HepG2 (cell line): Measurements from ENCODE around the gene ANKRD44. TPM values are rescaled to one million over a fixed set of nuclear protein-coding genes. Genes with fewer than 3 reads are reported as not detected.

Experiments
- ATAC-seq: fragments of 200-7000 bp; cut with Tn5 transposase; 3 replicates; pipeline ENCODE4 v1.9.1; 2020; ENCODE audit warnings: mild to moderate bottlenecking, moderate library complexity
- BruUV-seq: library from RNA; stranded (reverse); fragments of 400-500 nt; replicated peaks from 2 replicates; lab custom pipeline; 2021; lab: Mats Ljungman, UMichigan
- CTCF ChIA-PET: fragments of 300-600 bp; formaldehyde crosslinking; extraction: SDS; loops from one replicate; lab custom pipeline; 2021; ENCODE audit warnings: low total read pairs, inconsistent platforms, low intra/inter-chr PET ratio; lab: Yijun Ruan, JAX
- POLR2A ChIA-PET: fragments of 350-600 bp; sonication (Branson Sonifier 250); formaldehyde crosslinking; loops from one replicate; lab custom pipeline; 2020; ENCODE audit warnings: antibody characterized with exemption, inconsistent platforms; lab: Yijun Ruan, JAX
- DNase-seq: peaks from one replicate; pipeline ENCODE4 v3.0.0-alpha.2; 2015; ENCODE audit warnings: low spot score
- FAIRE-seq: peaks from 3 replicates; lab custom pipeline; 2011; peaks lifted over from hg19 to GRCh38; lab: Jason Lieb, UNC
- H2AFZ ChIP-seq: one replicate; pipeline ENCODE4 v1.6.1; 2011; ENCODE audit warnings: low read length, inconsistent platforms
- H3K27ac ChIP-seq: fragments of 300-600 bp; 3 replicates; pipeline ENCODE4 v1.8.0; 2011; ENCODE audit warnings: mixed run types, mild to moderate bottlenecking, mixed read lengths, low read length, inconsistent platforms; ENCODE audit not compliant: insufficient read depth; ENCODE audit errors: extremely low read length
- H3K27me3 ChIP-seq, 2 experiments: fragments of 200-600 bp in 1 of 2; 2 replicates in 1 of 2; 3 replicates in 1 of 2; pipeline versions ENCODE4 v1.6.0 to v1.8.0; 2011; ENCODE audit warnings: low read length in 2 of 2, mild to moderate bottlenecking in 2 of 2, moderate library complexity in 2 of 2, inconsistent platforms in 1 of 2; ENCODE audit not compliant: insufficient read depth in 2 of 2, control insufficient read depth in 1 of 2
- H3K36me3 ChIP-seq, 2 experiments: fragments of 200-600 bp in 1 of 2; replicated peaks in 1 of 2; 2 replicates in 1 of 2; 3 replicates in 1 of 2; pipeline versions ENCODE4 v1.5.1 to v1.8.0; 2011; ENCODE audit warnings: low read length in 2 of 2, inconsistent platforms in 1 of 2; ENCODE audit not compliant: insufficient read depth in 2 of 2, control insufficient read depth in 1 of 2
- H3K4me1 ChIP-seq: 2 replicates; pipeline ENCODE4 v1.5.1; 2012; ENCODE audit warnings: low read length, inconsistent platforms; ENCODE audit not compliant: insufficient read depth
- H3K4me2 ChIP-seq: 2 replicates; pipeline ENCODE4 v1.6.0; 2011; ENCODE audit warnings: low read depth, low read length, inconsistent platforms
- H3K4me3 ChIP-seq, 3 experiments: fragments of 200-600 bp in 1 of 3; sonication (generic), shearing (Covaris generic) in 1 of 3; replicated peaks in 1 of 3; 2 replicates each; pipeline ENCODE4 v1.5.1; 2011 to 2016; ENCODE audit warnings: low read length in 3 of 3, inconsistent platforms in 2 of 3, low read depth in 2 of 3, mild to moderate bottlenecking in 2 of 3, control low read depth in 1 of 3, mixed read lengths in 1 of 3; ENCODE audit not compliant: insufficient read depth in 1 of 3
- H3K79me2 ChIP-seq: one replicate; pipeline ENCODE4 v1.6.1; 2011; ENCODE audit warnings: low read length, inconsistent platforms; ENCODE audit not compliant: insufficient read depth
- H3K9ac ChIP-seq: 2 replicates; pipeline ENCODE4 v1.6.0; 2011; ENCODE audit warnings: mild to moderate bottlenecking, low read depth, low read length, inconsistent platforms; ENCODE audit not compliant: insufficient read depth
- H3K9me3 ChIP-seq: 2 replicates; pipeline ENCODE4 v1.5.1; 2012; ENCODE audit warnings: mild to moderate bottlenecking, low read length
- H4K20me1 ChIP-seq: 2 replicates; pipeline ENCODE4 v1.6.0; 2011; ENCODE audit warnings: inconsistent platforms, mild to moderate bottlenecking, low read length, moderate library complexity; ENCODE audit not compliant: insufficient read depth
- ATF2 ChIP-seq: sonication (generic); formaldehyde crosslinking; IDR thresholded peaks from 2 replicates; pipeline ENCODE4 v1.4.0; 2020; ENCODE audit warnings: missing genetic modification reagents
- CSRNP2 ChIP-seq: sonication (generic); formaldehyde crosslinking; conservative IDR thresholded peaks from 2 replicates; pipeline ENCODE4 v1.8.0; 2022; ENCODE audit warnings: low read depth, missing genetic modification reagents
- DRAP1 ChIP-seq: IDR thresholded peaks from 2 replicates; pipeline ENCODE4 v1.6.1; 2016; ENCODE audit warnings: missing genetic modification reagents, missing compliant biosample characterization
- E2F5 ChIP-seq: sonication (generic); formaldehyde crosslinking; conservative IDR thresholded peaks from 2 replicates; pipeline ENCODE4 v1.4.0; 2020; ENCODE audit warnings: missing genetic modification reagents
- EP300 ChIP-seq, 3 experiments: sonication (generic) in 1 of 3; formaldehyde crosslinking in 1 of 3; IDR thresholded peaks; 2 replicates each; pipeline versions ENCODE4 v1.5.1 to v1.6.1; 2011 to 2020; ENCODE audit warnings: low read depth in 2 of 3, low read length in 2 of 3, borderline replicate concordance in 1 of 3, improper control_type of control experiment in 1 of 3, mild to moderate bottlenecking in 1 of 3, missing genetic modification reagents in 1 of 3, moderate library complexity in 1 of 3
- FOXM1 ChIP-seq: sonication (generic); formaldehyde crosslinking; IDR thresholded peaks from 2 replicates; pipeline ENCODE4 v1.5.0; 2020; ENCODE audit warnings: missing genetic modification reagents
- FUBP1 ChIP-seq: sonication (generic); formaldehyde crosslinking; IDR thresholded peaks from 2 replicates; pipeline ENCODE4 v1.5.1; 2020; ENCODE audit warnings: missing genetic modification reagents, mild to moderate bottlenecking, borderline replicate concordance
- HMG20A ChIP-seq: IDR thresholded peaks from 2 replicates; pipeline ENCODE4 v1.6.1; 2016; ENCODE audit warnings: borderline replicate concordance
- MIER2 ChIP-seq: IDR thresholded peaks from 2 replicates; pipeline ENCODE4 v1.6.1; 2016; ENCODE audit warnings: missing biosample characterization, missing genetic modification reagents
- PCBP2 ChIP-seq: fragments of 200-400 bp; formaldehyde crosslinking; optimal IDR thresholded peaks from 2 replicates; pipeline ENCODE3; 2018; ENCODE audit warnings: low read length, low read depth; ENCODE audit not compliant: poor library complexity, severe bottlenecking
- POGZ ChIP-seq: sonication (generic); formaldehyde crosslinking; IDR thresholded peaks from 2 replicates; pipeline ENCODE4 v1.4.0; 2020; ENCODE audit warnings: mild to moderate bottlenecking, missing genetic modification reagents
- SP1 ChIP-seq, 2 experiments: fragments of 450-650 bp in 1 of 2; sonication (generic) in 1 of 2; formaldehyde crosslinking in 1 of 2; IDR thresholded peaks; 2 replicates each; pipeline versions ENCODE4 v1.4.0 to v1.6.1; 2016 to 2020; ENCODE audit warnings: missing genetic modification reagents in 1 of 2
- ZNF484 ChIP-seq: sonication (generic); formaldehyde crosslinking; IDR thresholded peaks from 2 replicates; pipeline ENCODE4 v1.5.1; 2020; ENCODE audit warnings: mild to moderate bottlenecking, low read depth, missing genetic modification reagents, borderline replicate concordance
- ZSCAN22 ChIP-seq: sonication (generic); formaldehyde crosslinking; IDR thresholded peaks from 2 replicates; pipeline ENCODE4 v1.4.0; 2020; ENCODE audit warnings: mild to moderate bottlenecking, missing genetic modification reagents
- WGBS: methylation state at CpG from one replicate; pipeline ENCODE4 v1.1.6; 2017; ENCODE audit warnings: low lambda C conversion rate; 5-methylcytosine and 5-hydroxymethylcytosine counted together
- in situ Hi-C: cut with HindIII; loops from 2 replicates; pipeline ENCODE4 v1.10.0; 2017; ENCODE audit warnings: low pct_unique_long_range_greater_than_20kb; ENCODE audit not compliant: extremely low pct_ligation_motif_present
- intact Hi-C: fragments of 100-400 bp; cut with micrococcal nuclease; formaldehyde crosslinking; loops from one replicate; pipeline ENCODE4 v1.10.0; 2022; ENCODE audit not compliant: unreplicated experiment
- polyA plus RNA-seq, 8 experiments: library from polyadenylated mRNA; depleted of rRNA in 3 of 8; stranded (reverse) in 7 of 8; unstranded in 1 of 8; fragments of >200 nt; fragmentation: Illumina TruSeq in 4 of 8; extraction: Trizol in 4 of 8; gene quantifications; 2 replicates each; pipeline versions ENCODE4 v1.2.1 to v1.2.3, GENCODE V29; 2011 to 2016; ENCODE audit warnings: low read depth in 4 of 8, missing spikeins in 1 of 8, mixed read lengths in 1 of 8; ENCODE audit not compliant: insufficient read depth in 1 of 8
- total RNA-seq, 5 experiments: library from RNA; depleted of rRNA; stranded (reverse); fragments of >200 nt; fragmentation: Illumina TruSeq; extraction: Trizol; gene quantifications; 2 replicates each; pipeline ENCODE4 v1.2.3, GENCODE V29; 2016; ENCODE audit warnings: low read depth in 1 of 5

Gene ANKRD44
- total and polyA plus RNA-seq, 2 of the 13 experiments (the other 11 are each of a cell fraction or from before 2014, with no cell fraction given): 0.04 to 0.11 TPM

GRCh38 chr2:196980473-196980872, 330.1 kb downstream of the ANKRD44 start:
- no peak for ATAC-seq
- FAIRE-seq: no peak
- Histone ChIP-seq H3K4me1 (no peaks in the 10 kb centered on the region), H3K27ac (no peak overlapping the region), H2AFZ (no peak overlapping the region), H3K4me3 (no peak overlapping the region), H3K9ac (no peak overlapping the region), H4K20me1 (no peaks in the 10 kb centered on the region), H3K79me2 (no peaks in the 10 kb centered on the region), H3K4me2 (no peak overlapping the region), H3K27me3 (no peaks in the 10 kb centered on the region), H3K9me3 (no peaks in the 10 kb centered on the region), H3K36me3 (no peaks in the 10 kb centered on the region)
- no peak for DNase-seq
- intact Hi-C loops (no loop called here), in situ Hi-C loops (no loop called here)
- CTCF ChIA-PET: no interaction called here
- 11% methylated on average over 3 of the region's 3 CpGs for WGBS
- BruUV-seq: no TSS peak
- POLR2A ChIA-PET: no interaction called here
- TF ChIP-seq EP300 (IDR thresholded peaks at IDR 0.05; ENCODE audit: low read depth in 2 of 2, low read length in 2 of 2) (no peak), EP300 (CRISPR knock-in tag; IDR thresholded peaks at IDR 0.05; ENCODE audit: borderline replicate concordance) (no peak), FUBP1 (CRISPR knock-in tag) (no peak), POGZ (CRISPR knock-in tag) (no peak), DRAP1 (CRISPR knock-in tag) (no peak), FOXM1 (no peak), MIER2 (CRISPR knock-in tag) (no peak), CSRNP2 (CRISPR knock-in tag) (no peak), SP1 (IDR thresholded peaks at IDR 0.05) (no peak), SP1 (CRISPR knock-in tag; IDR thresholded peaks at IDR 0.05) (no peak), E2F5 (CRISPR knock-in tag) (no peak), ZSCAN22 (CRISPR knock-in tag) (no peak), HMG20A (CRISPR knock-in tag) (no peak), PCBP2 (no peak), ZNF484 (CRISPR knock-in tag) (no peak), ATF2 (no peak)
